Measurements from ENCODE around the gene GPC5.
"Not testable (repeated sequence)": the region's sequence is repeated elsewhere in the genome, so short reads cannot be mapped to it uniquely, and the experiment has no call there.

GPC5 gene

GRCh38 chr13:91398413-91399188 lies at the start of gene GPC5:
Gene GPC5, plus strand, starts transcription at chr13:91398621.
- peak; percentile 44 for DNase-seq (ENCODE audit: low spot score)

GRCh38 chr13:91348906-91349435 lies 49.5 kb upstream of the GPC5 start:
- DNase-seq (ENCODE audit: low spot score), result peak; percentile 35

GRCh38 chr13:91349992-91350911 lies 48.2 kb upstream of the GPC5 start:
- no peak for DNase-seq (ENCODE audit: low spot score)

- no peak for DNase-seq (ENCODE audit: low spot score)
Measured at GRCh38 chr13:91351123-91351522, 47.3 kb upstream of the GPC5 start.

GRCh38 chr13:91351980-91352379 lies 46.4 kb upstream of the GPC5 start:
- no peak for DNase-seq (ENCODE audit: low spot score)

GRCh38 chr13:91352891-91353290 lies 45.5 kb upstream of the GPC5 start:
- DNase-seq (ENCODE audit: low spot score), result not testable (repeated sequence)

- DNase-seq (ENCODE audit: low spot score), result no peak
Measured at GRCh38 chr13:91353494-91353893, 44.9 kb upstream of the GPC5 start.

- DNase-seq (ENCODE audit: low spot score), result no peak
Measured at GRCh38 chr13:91355099-91355825, 43.2 kb upstream of the GPC5 start.

GRCh38 chr13:91355826-91356710 lies 42.4 kb upstream of the GPC5 start:
- no peak for DNase-seq (ENCODE audit: low spot score)

- DNase-seq (ENCODE audit: low spot score), result no peak
Measured at GRCh38 chr13:91356919-91357612, 41.4 kb upstream of the GPC5 start.

- DNase-seq (ENCODE audit: low spot score), result no peak
Measured at GRCh38 chr13:91357613-91358386, 40.6 kb upstream of the GPC5 start.

GRCh38 chr13:91358387-91358782 lies 40.0 kb upstream of the GPC5 start:
- no peak for DNase-seq (ENCODE audit: low spot score)

- DNase-seq (ENCODE audit: low spot score), result no peak
Measured at GRCh38 chr13:91359111-91359510, 39.3 kb upstream of the GPC5 start.

- DNase-seq (ENCODE audit: low spot score), result no peak
Measured at GRCh38 chr13:91359631-91360030, 38.8 kb upstream of the GPC5 start.

GRCh38 chr13:91360246-91360751 lies 38.1 kb upstream of the GPC5 start:
- no peak for DNase-seq (ENCODE audit: low spot score)

GRCh38 chr13:91361755-91362271 lies 36.6 kb upstream of the GPC5 start:
- DNase-seq (ENCODE audit: low spot score), result no peak

- DNase-seq (ENCODE audit: low spot score), result no peak
Measured at GRCh38 chr13:91362908-91363307, 35.5 kb upstream of the GPC5 start.

GRCh38 chr13:91368101-91368500 lies 30.3 kb upstream of the GPC5 start:
- DNase-seq (ENCODE audit: low spot score), result no peak
